ENCODE measurements around the gene TCF7L1. TPM values are rescaled to one million over a fixed set of nuclear protein-coding genes. Genes with fewer than 3 reads are reported as not detected.

Gene TCF7L1
- total and polyA plus RNA-seq, 11 donors, result 1.9 to 9.8 (median 6.3) TPM

GRCh38 chr2:85245891-85246290 is 112.7 kb downstream of the TCF7L1 start:
- no peaks in the 10 kb centered on the region for H3K27me3 ChIP-seq
- no peak overlapping the region for H3K4me3 ChIP-seq
- H3K4me1 ChIP-seq, result peaks cover 12 to 85% (median 68%) of the 10 kb centered on the region in 12 donors
- no peak for TF ChIP-seq CTCF (IDR thresholded peaks at IDR 0.05)
- TF ChIP-seq POLR2A (IDR thresholded peaks at IDR 0.05), result no peak
- no peaks in the 10 kb centered on the region for H3K9me3 ChIP-seq
- H3K36me3 ChIP-seq, result no peaks in the 10 kb centered on the region
- no peak overlapping the region for H3K27ac ChIP-seq
- DNase-seq (no peak), ATAC-seq (no peak)
- WGBS, 4 donors, result 70 to 92% (median 88%) methylated on average over 4 of the region's 4 CpGs
- intact Hi-C loops (cut with DNase I), result loop anchor here in 4 of 10 donors (10.0 kb wide), 2 partner anchors 61 to 111 kb away; partner anchors contain the start of gene TCF7L1 (in 3 of the 4)

- TF ChIP-seq CTCF (IDR thresholded peaks at IDR 0.05) (no peak), POLR2A (IDR thresholded peaks at IDR 0.05) (no peak)
- Histone ChIP-seq H3K4me3 (no peak overlapping the region), H3K27me3 (no peaks in the 10 kb centered on the region), H3K9me3 (no peaks in the 10 kb centered on the region), H3K36me3 (no peaks in the 10 kb centered on the region), H3K4me1 (peaks cover 14 to 84% (median 65%) of the 10 kb centered on the region in 12 donors), H3K27ac (no peak overlapping the region)
- intact Hi-C loops (cut with DNase I), result loop anchor here in 4 of 10 donors (10.0 kb wide), 2 partner anchors 62 to 112 kb away; partner anchors contain the start of gene TCF7L1 (in 3 of the 4)
- 52 to 64% (median 53%) methylated on average over 5 of the region's 5 CpGs for WGBS, 4 donors
- DNase-seq (no peak), ATAC-seq (no peak)
Observed at GRCh38 chr2:85246348-85246747, 113.2 kb downstream of the TCF7L1 start.

- no peak for ATAC-seq
- TF ChIP-seq POLR2A (IDR thresholded peaks at IDR 0.05), result no peak
- TF ChIP-seq CTCF (IDR thresholded peaks at IDR 0.05), result no peak
- intact Hi-C loops (cut with DNase I), result loop anchor here in 4 of 10 donors (10.0 kb wide), 2 partner anchors 63 to 113 kb away; partner anchors contain the start of gene TCF7L1 (in 3 of the 4)
- H3K4me1 ChIP-seq, result peaks cover 14 to 79% (median 60%) of the 10 kb centered on the region in 12 donors
- no peaks in the 10 kb centered on the region for H3K9me3 ChIP-seq
- no peak for DNase-seq
- no peaks in the 10 kb centered on the region for H3K27me3 ChIP-seq
- no peak overlapping the region for H3K4me3 ChIP-seq
- no peaks in the 10 kb centered on the region for H3K36me3 ChIP-seq
- 87 to 88% (median 87%) methylated on average over 8 of the region's 8 CpGs for WGBS, 4 donors
- H3K27ac ChIP-seq, result peak overlapping the region in 2 of 12 donors; percentile 65 to 69
Observed at GRCh38 chr2:85247610-85248009, 114.4 kb downstream of the TCF7L1 start.

GRCh38 chr2:85248773-85249509 is 115.7 kb downstream of the TCF7L1 start:
- TF ChIP-seq POLR2A (IDR thresholded peaks at IDR 0.05) (no peak), CTCF (IDR thresholded peaks at IDR 0.05) (no peak)
- Histone ChIP-seq H3K27ac (peak overlapping the region in 11 of 12 donors; percentile 43 to 80 (median 62)), H3K4me1 (peaks cover 14 to 79% (median 55%) of the 10 kb centered on the region in 12 donors), H3K9me3 (no peaks in the 10 kb centered on the region), H3K4me3 (peak overlapping the region in 3 of 12 donors; percentile 5 to 28 (median 21)), H3K27me3 (no peaks in the 10 kb centered on the region), H3K36me3 (no peaks in the 10 kb centered on the region)
- 38 to 56% (median 47%) methylated on average over 7 of the region's 7 CpGs for WGBS, 4 donors
- intact Hi-C loops (cut with DNase I), result loop anchor here in 4 of 10 donors (10.0 kb wide), 2 partner anchors 64 to 114 kb away; partner anchors contain the start of gene TCF7L1 (in 3 of the 4)
- ATAC-seq, result peak in 3 of 4 donors; percentile 67 to 79 (median 70)
- peak in 1 of 5 donors; percentile 48 for DNase-seq
